GM23248 (cell line): ENCODE measurements around the gene ASIC2.

Source experiments
- EZH2 ChIP-seq: fragments of 200-600 bp; sonication (generic); IDR thresholded peaks from 2 replicates; pipeline ENCODE4 v1.6.1; 2018; ENCODE audit warnings: antibody characterized with exemption, mild to moderate bottlenecking; ENCODE audit not compliant: insufficient read depth, poor library complexity, severe bottlenecking
- EZH2phosphoT487 ChIP-seq: fragments of 200-600 bp; sonication (generic); IDR thresholded peaks from 2 replicates; pipeline ENCODE4 v1.6.1; 2018; ENCODE audit warnings: antibody characterized with exemption, moderate library complexity, mild to moderate bottlenecking, low read depth; ENCODE audit not compliant: insufficient read depth

GRCh38 chr17:33086041-33086440 lies 207.1 kb downstream of the ASIC2 start:
- no peak for TF ChIP-seq EZH2phosphoT487
- TF ChIP-seq EZH2 = no peak
